Astrocyte of the cerebellum (primary cell): ENCODE measurements around the gene SLC25A51.

Source experiments
- DNase-seq: peaks from one replicate; pipeline ENCODE4 v3.0.0-alpha.2; 2011; ENCODE audit warnings: low read depth
- H3K4me3 ChIP-seq: 2 replicates; pipeline ENCODE4 v1.5.1; 2011; ENCODE audit warnings: mild to moderate bottlenecking, low read depth, low read length, moderate library complexity
- in situ Hi-C: cut with HindIII; loops from 2 replicates; pipeline ENCODE4 v1.10.0; 2017; ENCODE audit warnings: low sequenced_read_pairs
- TF ChIP-seq, protein P1 (sequence below): IDR thresholded peaks from 2 replicates; pipeline ENCODE4 v1.5.1; 2012; ENCODE audit warnings: low read length, low read depth, moderate library complexity, mild to moderate bottlenecking; ENCODE audit errors: missing control alignments

Gene SLC25A51

DNA sequence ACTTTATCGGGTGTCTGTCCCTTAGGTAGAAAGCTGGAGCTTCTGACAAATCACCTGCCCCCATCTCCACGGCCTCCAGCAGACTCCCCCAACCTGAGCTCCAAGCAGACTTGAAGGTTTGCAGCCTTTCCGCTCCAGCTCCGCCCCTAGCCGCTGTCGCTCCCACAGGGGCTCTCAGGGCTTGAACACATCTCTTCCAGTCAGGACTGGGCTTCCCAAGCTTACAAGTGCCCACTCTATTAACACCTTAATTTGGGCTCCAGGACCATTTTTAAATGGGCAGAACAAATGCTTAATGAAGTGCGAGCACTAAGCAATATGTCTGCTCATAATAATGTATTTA, 17.2 kb upstream of the SLC25A51 start:
- H3K4me3 ChIP-seq = no peak overlapping the region
- no peak for DNase-seq
- TF ChIP-seq, protein P1, sequence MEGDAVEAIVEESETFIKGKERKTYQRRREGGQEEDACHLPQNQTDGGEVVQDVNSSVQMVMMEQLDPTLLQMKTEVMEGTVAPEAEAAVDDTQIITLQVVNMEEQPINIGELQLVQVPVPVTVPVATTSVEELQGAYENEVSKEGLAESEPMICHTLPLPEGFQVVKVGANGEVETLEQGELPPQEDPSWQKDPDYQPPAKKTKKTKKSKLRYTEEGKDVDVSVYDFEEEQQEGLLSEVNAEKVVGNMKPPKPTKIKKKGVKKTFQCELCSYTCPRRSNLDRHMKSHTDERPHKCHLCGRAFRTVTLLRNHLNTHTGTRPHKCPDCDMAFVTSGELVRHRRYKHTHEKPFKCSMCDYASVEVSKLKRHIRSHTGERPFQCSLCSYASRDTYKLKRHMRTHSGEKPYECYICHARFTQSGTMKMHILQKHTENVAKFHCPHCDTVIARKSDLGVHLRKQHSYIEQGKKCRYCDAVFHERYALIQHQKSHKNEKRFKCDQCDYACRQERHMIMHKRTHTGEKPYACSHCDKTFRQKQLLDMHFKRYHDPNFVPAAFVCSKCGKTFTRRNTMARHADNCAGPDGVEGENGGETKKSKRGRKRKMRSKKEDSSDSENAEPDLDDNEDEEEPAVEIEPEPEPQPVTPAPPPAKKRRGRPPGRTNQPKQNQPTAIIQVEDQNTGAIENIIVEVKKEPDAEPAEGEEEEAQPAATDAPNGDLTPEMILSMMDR = no peak
- in situ Hi-C loops = loop anchor here (25.0 kb wide), 1 partner anchor 316 kb away; no protein-coding TSS in a partner anchor

DNA sequence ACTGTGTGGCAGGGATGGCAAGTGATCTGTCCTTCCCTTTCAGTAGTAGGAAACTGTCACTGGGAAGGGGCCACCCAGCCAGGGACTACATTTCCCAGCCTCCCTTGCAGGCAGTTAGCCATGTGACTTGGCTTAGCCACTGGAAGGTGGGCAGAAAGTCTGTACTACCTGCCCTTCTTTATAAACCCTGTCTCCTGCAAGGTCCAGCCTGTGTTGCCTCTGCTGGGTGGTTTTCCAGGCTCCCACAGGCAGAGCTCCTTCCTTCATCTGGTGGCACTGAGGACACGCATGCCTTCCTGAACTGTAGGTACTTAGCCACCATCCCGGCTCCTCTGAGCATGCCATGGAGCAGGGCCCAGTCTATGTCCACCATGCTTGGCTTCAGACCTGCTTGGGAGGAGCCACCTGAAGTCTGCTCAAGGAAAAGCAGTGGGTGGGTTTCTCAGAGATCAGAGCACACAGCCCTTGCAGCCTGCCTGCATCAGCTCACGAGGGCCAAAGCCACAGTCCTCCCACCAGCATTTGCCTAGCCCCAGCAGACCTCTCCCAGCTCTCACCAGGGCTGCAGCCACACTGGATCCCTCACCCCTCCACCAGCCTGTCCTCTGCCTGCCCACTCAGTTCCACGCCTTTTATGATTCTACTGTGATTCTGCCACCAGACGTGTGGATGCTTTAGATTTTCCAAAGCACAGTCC, 16.7 kb upstream of the SLC25A51 start:
- H3K4me3 ChIP-seq = no peak overlapping the region
- TF ChIP-seq, protein P1 = no peak
- in situ Hi-C loops = loop anchor here (25.0 kb wide), 1 partner anchor 317 kb away; no protein-coding TSS in a partner anchor
- no peak for DNase-seq

DNA sequence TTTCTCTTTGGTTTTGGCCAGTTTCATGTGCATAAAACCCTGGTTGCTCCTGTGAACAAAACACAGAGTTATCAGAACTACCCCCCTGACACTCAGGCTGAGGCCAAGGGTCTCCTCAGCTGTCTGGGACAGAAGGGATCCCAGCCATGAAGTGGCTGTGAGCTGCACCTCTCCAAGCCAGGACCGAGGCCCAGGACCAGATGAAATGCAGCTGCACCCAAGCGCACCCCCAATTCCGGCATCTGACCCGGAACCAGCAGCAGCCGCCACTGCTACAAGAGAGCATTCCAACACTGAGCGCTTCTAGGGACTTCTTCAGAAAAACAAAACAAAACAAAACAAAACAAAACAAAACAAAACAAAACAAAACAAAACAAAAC, 16.0 kb upstream of the SLC25A51 start:
- in situ Hi-C loops = loop anchor here (25.0 kb wide), 1 partner anchor 317 kb away; no protein-coding TSS in a partner anchor
- no peak overlapping the region for H3K4me3 ChIP-seq
- TF ChIP-seq, protein P1 = no peak
- no peak for DNase-seq

DNA sequence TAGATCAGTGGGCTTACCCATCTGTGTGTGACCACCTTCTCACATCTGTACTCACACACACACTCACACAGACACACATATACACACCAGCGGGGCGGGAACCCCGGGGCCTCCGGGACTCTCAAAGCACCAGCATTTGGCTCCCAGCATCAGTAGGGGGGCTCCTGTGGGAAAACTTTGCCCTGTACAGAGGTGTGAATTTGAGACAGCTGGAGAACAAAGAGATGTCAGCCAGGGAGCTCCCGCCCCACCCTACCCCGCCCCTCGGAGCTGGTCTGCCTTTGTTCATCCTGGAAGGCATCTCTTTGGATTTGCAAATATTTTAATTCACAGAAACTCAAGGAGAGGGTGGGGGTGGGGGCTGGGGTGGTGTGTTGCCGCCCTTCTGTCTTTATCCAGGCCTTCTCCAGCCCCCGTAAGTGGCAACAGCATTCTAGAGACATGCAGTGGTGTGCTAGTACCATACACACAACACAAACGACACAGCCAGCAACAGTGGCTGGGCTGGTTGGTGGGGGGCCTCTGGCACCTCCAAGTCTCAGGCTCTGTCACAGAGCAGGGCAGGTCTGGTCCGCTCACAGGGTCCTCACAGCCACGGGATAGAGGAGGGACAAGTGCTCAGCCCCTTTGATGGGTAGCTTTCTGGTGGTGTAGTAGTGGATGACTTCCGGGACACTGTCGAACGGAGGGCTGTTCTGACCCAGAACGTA, 15.5 kb upstream of the SLC25A51 start:
- TF ChIP-seq, protein P1 = no peak
- in situ Hi-C loops = loop anchor here (25.0 kb wide), 1 partner anchor 318 kb away; no protein-coding TSS in a partner anchor
- DNase-seq = no peak
- no peak overlapping the region for H3K4me3 ChIP-seq

DNA sequence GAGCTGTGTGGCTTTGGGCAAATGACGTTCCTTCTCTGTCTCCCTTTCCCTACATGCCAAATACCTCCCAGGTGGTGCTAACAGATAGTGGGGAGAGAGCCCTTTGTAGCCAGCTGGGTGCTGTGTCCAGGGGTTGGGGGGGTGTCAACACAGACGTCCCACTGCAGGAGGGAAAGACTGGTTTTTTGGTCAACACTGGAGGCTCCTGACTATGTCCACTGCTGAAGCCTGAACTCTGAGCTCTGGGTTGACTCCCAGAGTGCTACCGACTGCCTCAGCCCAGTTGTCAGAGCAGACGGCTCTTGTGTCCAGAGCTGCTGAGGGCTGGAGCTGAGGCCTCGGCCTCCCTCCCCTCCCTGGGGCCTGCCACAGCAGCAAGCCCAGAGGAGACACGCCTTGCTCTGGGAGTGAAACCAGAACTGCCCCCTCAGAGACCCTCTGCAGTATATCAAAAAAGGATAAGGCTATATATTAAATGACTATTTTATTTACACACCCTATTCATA, 14.8 kb upstream of the SLC25A51 start:
- TF ChIP-seq, protein P1 = no peak
- in situ Hi-C loops = loop anchor here (25.0 kb wide), 1 partner anchor 319 kb away; no protein-coding TSS in a partner anchor
- no peak overlapping the region for H3K4me3 ChIP-seq
- DNase-seq = no peak

DNA sequence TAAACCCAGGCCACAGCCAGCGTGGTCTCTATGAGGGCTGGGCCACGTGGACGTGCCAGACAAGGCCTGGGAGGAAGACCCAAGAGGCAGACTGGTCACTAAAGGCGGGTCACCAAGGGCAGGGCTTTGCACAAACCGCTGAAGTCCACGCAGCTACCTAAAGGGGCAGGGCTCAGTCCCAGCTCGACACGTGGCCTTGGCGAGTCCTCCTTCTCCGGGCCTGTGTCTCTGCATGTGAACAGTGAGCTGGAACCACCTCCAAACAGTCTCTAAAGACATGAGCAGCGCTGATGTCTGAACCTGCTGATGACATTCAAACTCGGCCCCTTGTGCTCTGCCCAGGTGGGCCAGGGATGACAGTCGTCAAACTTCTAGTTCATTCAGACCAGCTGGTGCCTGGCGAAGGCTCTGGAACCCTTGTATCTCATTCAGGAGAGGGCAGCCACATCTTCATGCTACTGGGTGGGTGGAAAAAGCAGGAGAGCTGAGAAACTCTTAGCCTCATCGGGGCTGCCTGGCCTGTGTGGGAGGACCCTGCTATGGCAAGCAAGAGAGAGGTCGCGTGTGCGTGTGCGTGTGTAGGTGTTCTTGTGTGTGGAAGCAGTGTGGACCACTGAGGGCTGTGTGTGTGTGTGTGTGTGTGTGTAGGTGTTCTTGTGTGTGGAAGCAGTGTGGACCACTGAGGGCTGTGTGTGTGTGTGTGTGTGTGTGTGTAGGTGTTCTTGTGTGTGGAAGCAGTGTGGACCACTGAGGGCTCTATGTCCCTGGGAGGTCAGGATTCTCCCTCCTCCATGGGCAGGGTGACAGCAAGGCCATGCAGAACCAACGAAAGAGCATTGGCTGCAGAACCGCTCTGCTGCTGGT, 14.1 kb upstream of the SLC25A51 start:
- TF ChIP-seq, protein P1 = no peak
- H3K4me3 ChIP-seq = no peak overlapping the region
- in situ Hi-C loops = loop anchor here (25.0 kb wide), 1 partner anchor 319 kb away; no protein-coding TSS in a partner anchor

More for the DNA sequence above, 14.1 kb upstream of the SLC25A51 start:
- no peak for DNase-seq
